ENCODE data around the gene MRTFA. TPM values are rescaled to one million over a fixed set of nuclear protein-coding genes. Genes with fewer than 3 reads are reported as not detected.
"Not testable (repeated sequence)": the region's sequence is repeated elsewhere in the genome, so short reads cannot be mapped to it uniquely, and the experiment has no call there.

MRTFA gene
- total and polyA plus RNA-seq, 9 of the 15 experiments (the other 6 are each of a cell fraction or from before 2014, with no cell fraction given): 0.84 to 21.1 (median 3.7) TPM

DNA sequence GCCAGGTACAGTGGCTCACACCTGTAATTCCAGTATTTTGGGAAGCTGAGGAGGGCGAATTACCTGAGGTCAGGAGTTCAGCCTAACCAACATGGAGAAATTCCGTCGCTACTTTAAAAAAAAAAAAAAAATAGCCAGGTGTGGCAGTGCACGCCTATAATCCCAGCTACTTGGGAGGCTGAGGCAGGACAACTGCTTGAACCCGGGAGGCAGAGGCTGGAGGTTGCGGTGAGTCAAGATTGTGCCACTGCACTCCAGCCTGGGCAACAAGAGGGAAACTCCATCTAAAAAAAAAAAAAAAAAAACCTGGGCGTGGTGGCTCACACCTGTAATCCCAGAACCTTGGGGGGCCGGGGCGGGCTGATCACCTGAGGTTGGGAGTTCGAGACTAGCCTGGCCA is 37.8 kb downstream of the MRTFA start:
- BruUV-seq (replicated peaks); H3K9ac ChIP-seq (ENCODE audit: insufficient read depth in 1 of 2, low read depth in 2 of 2, low read length in 2 of 2); H2AFZ ChIP-seq (ENCODE audit: low read depth, low read length); CTCF ChIA-PET (ENCODE audit: low intra/inter-chr PET ratio); H3K9me3 ChIP-seq (replicated peaks; ENCODE audit: control insufficient read depth, insufficient read depth, low read depth, low read length); H3K27me3 ChIP-seq (ENCODE audit: control insufficient read depth in 2 of 2, insufficient read depth in 2 of 2, low read length in 2 of 2); ATAC-seq; DNase-seq (ENCODE audit: extremely low read depth in 1 of 4, low spot score in 3 of 4); H3K9me1 ChIP-seq (ENCODE audit: control insufficient read depth, insufficient read depth, low read length); H3K4me2 ChIP-seq (ENCODE audit: insufficient read depth, low read length); intact Hi-C loops (cut with micrococcal nuclease); H3K36me3 ChIP-seq (ENCODE audit: control insufficient read depth, insufficient read depth, low read length); H3K27ac ChIP-seq (ENCODE audit: extremely low read depth, low read depth, low read length); in situ Hi-C loops (cut with MboI); H3K4me3 ChIP-seq; H3K4me1 ChIP-seq (replicated peaks in 1 of 2; ENCODE audit: control insufficient read depth in 2 of 2, insufficient read depth in 2 of 2, low read length in 2 of 2); FAIRE-seq; H4K20me1 ChIP-seq (replicated peaks; ENCODE audit: control insufficient read depth, insufficient read depth, low read length): not testable (repeated sequence)
- WGBS (ENCODE audit: insufficient coverage, low coverage, missing lambda C conversion rate): 76% methylated on average over 4 of the region's 10 CpGs
- H3K79me2 ChIP-seq (ENCODE audit: control insufficient read depth, insufficient read depth, low read length): peaks cover 27% of the 10 kb centered on the region
- POLR2A ChIA-PET: interaction anchor here (0.7 kb wide), 1 partner anchor 12 kb away, joined by 3 read pairs; no protein-coding TSS in a partner anchor

DNA sequence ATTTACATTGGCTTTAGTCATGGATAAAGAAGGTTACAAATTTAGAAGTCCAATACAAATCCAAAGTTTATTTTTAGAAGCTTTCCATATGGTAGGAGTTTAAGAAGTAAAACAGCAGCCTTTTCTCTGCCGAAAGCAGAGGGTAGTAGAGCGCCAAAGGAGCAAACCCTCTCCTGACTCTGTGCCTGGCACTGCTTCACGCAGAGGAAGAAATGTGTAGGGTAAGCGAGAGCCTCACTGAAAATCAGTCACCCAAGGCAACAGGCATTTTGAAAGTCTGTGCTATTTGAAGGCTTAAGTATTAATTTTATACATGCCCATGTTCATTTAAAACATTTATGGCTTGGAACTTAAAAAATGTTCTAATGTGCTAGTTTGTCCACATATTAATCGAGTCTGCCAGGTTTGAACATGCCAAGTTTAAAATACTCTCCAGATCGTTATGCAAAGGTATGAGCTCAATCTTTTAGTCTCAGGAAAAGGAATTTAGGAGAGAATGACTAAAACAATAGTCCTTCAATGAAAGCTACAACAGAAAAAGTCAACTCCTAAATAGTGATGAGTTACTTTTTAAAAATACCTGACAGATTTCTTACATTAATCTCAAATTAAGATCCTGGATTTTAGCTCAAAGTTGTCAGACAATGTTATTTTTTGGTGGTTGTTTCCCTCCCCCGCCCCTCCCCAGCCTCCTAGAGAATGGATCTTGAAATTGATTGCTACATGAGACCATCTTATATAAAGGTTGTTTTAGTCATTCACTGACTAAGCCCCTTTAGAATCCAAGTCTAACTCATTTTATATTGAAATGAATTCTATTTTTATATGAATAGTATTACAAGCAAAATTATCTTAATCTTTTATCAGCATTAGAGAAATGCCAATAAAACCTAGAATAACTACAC is 38.7 kb downstream of the MRTFA start:
- intact Hi-C loops (cut with micrococcal nuclease): no loop called here
- Histone ChIP-seq H3K79me2 (ENCODE audit: control insufficient read depth, insufficient read depth, low read length) (peaks cover 30% of the 10 kb centered on the region), H3K4me2 (ENCODE audit: insufficient read depth, low read length) (no peak overlapping the region), H3K27me3 (ENCODE audit: control insufficient read depth in 2 of 2, insufficient read depth in 2 of 2, low read length in 2 of 2) (no peaks in the 10 kb centered on the region), H3K27ac (ENCODE audit: extremely low read depth, low read depth, low read length) (no peak overlapping the region), H3K9me1 (ENCODE audit: control insufficient read depth, insufficient read depth, low read length) (peaks cover 2% of the 10 kb centered on the region), H3K4me1 (replicated peaks in 1 of 2; ENCODE audit: control insufficient read depth in 2 of 2, insufficient read depth in 2 of 2, low read length in 2 of 2) (peaks cover 0 to 3% of the 10 kb centered on the region in 2 experiments; a peak in 2 of 5 replicates), H4K20me1 (replicated peaks; ENCODE audit: control insufficient read depth, insufficient read depth, low read length) (0 out of 2 replicates have a peak, but pooled peaks cover 9% of the 10 kb centered on the region), H3K9ac (ENCODE audit: insufficient read depth in 1 of 2, low read depth in 2 of 2, low read length in 2 of 2) (no peak overlapping the region), H3K36me3 (ENCODE audit: control insufficient read depth, insufficient read depth, low read length) (no peaks in the 10 kb centered on the region), H3K4me3 (no peak overlapping the region), H2AFZ (ENCODE audit: low read depth, low read length) (no peak overlapping the region), H3K9me3 (replicated peaks; ENCODE audit: control insufficient read depth, insufficient read depth, low read depth, low read length) (no peaks in the 10 kb centered on the region)
- ATAC-seq (no peak), DNase-seq (ENCODE audit: extremely low read depth in 1 of 4, low spot score in 3 of 4) (no peak), FAIRE-seq (no peak)
- WGBS (ENCODE audit: insufficient coverage, low coverage, missing lambda C conversion rate): 78% methylated on average over 7 of the region's 7 CpGs
- ChIA-PET POLR2A (interaction anchor here (0.9 to 1.2 kb wide), 2 partner anchors 15 to 109 kb away, joined by 3 read pairs; no protein-coding TSS in a partner anchor), CTCF (ENCODE audit: low intra/inter-chr PET ratio) (no interaction called here)
- no TSS peak for BruUV-seq (replicated peaks)
- in situ Hi-C loops (cut with MboI): no loop called here
- TF ChIP-seq GTF2E2 (tag; IDR thresholded peaks at IDR 0.05) (no peak), ZBTB7A (IDR thresholded peaks at IDR 0.05; ENCODE audit: borderline replicate concordance, control insufficient read depth, low read depth, low read length) (no peak), SMARCE1 (IDR thresholded peaks at IDR 0.05) (no peak), ZNF699 (CRISPR knock-in tag; IDR thresholded peaks at IDR 0.05; ENCODE audit: insufficient replicate concordance) (no peak), ZNF174 (CRISPR knock-in tag; IDR thresholded peaks at IDR 0.05) (no peak), ZBTB33 (CRISPR knock-in tag; IDR thresholded peaks at IDR 0.05) (no peak), NRF1 (conservative IDR thresholded peaks at IDR 0.05 in 1 of 2, IDR thresholded peaks at IDR 0.05 in 1 of 2) (no peak), STAT5B (CRISPR knock-in tag; IDR thresholded peaks at IDR 0.05) (no peak)
- TF ChIP-seq, protein P1, sequence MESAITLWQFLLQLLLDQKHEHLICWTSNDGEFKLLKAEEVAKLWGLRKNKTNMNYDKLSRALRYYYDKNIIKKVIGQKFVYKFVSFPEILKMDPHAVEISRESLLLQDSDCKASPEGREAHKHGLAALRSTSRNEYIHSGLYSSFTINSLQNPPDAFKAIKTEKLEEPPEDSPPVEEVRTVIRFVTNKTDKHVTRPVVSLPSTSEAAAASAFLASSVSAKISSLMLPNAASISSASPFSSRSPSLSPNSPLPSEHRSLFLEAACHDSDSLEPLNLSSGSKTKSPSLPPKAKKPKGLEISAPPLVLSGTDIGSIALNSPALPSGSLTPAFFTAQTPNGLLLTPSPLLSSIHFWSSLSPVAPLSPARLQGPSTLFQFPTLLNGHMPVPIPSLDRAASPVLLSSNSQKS (CRISPR knock-in tag; IDR thresholded peaks at IDR 0.05): no peak
